Sigmoid colon (tissue), 7 donors: ENCODE data around the gene ZNF138. TPM values are rescaled to one million over a fixed set of nuclear protein-coding genes. Genes with fewer than 3 reads are reported as not detected.

Experiments used
- DNase-seq: peaks from one replicate; pipeline ENCODE4 v3.0.0-alpha.2; 2019
- H3K27ac ChIP-seq, 4 donors: fragments of 200-600 bp; sonication (generic); one replicate each; pipeline ENCODE4 v1.5.1; 2016 to 2019; ENCODE audit warnings: mild to moderate bottlenecking in 1 of 4
- H3K27me3 ChIP-seq, 3 donors: fragments of 200-600 bp; sonication (generic); one replicate each; pipeline ENCODE4 v1.5.1; 2019; ENCODE audit warnings: mild to moderate bottlenecking in 1 of 3
- H3K36me3 ChIP-seq, 4 donors: fragments of 200-600 bp; sonication (generic); one replicate each; pipeline ENCODE4 v1.5.1; 2016 to 2019
- H3K4me1 ChIP-seq, 4 donors: fragments of 200-600 bp; sonication (generic); one replicate each; pipeline ENCODE4 v1.5.1; 2017 to 2019
- H3K4me3 ChIP-seq, 4 donors: fragments of 200-600 bp; sonication (generic); one replicate each; pipeline ENCODE4 v1.5.1; 2017 to 2019; ENCODE audit warnings: mild to moderate bottlenecking in 2 of 4, moderate library complexity in 1 of 4
- H3K9me3 ChIP-seq, 4 donors: fragments of 200-600 bp in 3 of 4; sonication (generic) in 3 of 4; one replicate each; pipeline versions ENCODE4 v1.5.1 to v1.6.1; 2013 to 2019
- EP300 ChIP-seq, 4 donors: sonication (generic); formaldehyde crosslinking; IDR thresholded peaks; one replicate each; pipeline ENCODE4 v1.6.1; 2017; ENCODE audit warnings: antibody characterized with exemption in 4 of 4
- POLR2A ChIP-seq, 2 donors: fragments of 450-650 bp; IDR thresholded peaks; one replicate each; pipeline ENCODE4 v1.6.1; 2016; ENCODE audit warnings: antibody characterized with exemption in 2 of 2, mild to moderate bottlenecking in 2 of 2, moderate library complexity in 2 of 2
- POLR2AphosphoS5 ChIP-seq, 4 donors: sonication (generic); formaldehyde crosslinking; IDR thresholded peaks; one replicate each; pipeline ENCODE4 v1.6.1; 2017; ENCODE audit warnings: antibody characterized with exemption in 4 of 4
- WGBS, 2 donors: extraction: QIAGEN DNeasy Blood & Tissue Kit; methylation state at CpG; one replicate each; pipeline ENCODE4 v1.1.7; 2013; 5-methylcytosine and 5-hydroxymethylcytosine counted together
- intact Hi-C: fragments of 100-400 bp; cut with DNase I; formaldehyde crosslinking; loops from one replicate; pipeline ENCODE4 v1.15.1; 2023
- polyA plus RNA-seq, 3 donors: library from polyadenylated mRNA; stranded (reverse); fragments of 200-250 nt; gene quantifications; one replicate each; pipeline ENCODE4 v1.2.3, GENCODE V29; 2013
- total RNA-seq, 4 donors: library from RNA; depleted of rRNA; stranded (reverse); fragments of >200 nt; gene quantifications; one replicate each; pipeline ENCODE4 v1.1.0, GENCODE V29; 2016
- TF ChIP-seq, protein P1 (sequence below), 4 experiments: fragments of 450-650 bp in 3 of 4; fragments of 200-600 bp in 1 of 4; IDR thresholded peaks; one replicate each; pipeline ENCODE4 v1.5.1; 2016 to 2019; ENCODE audit warnings: antibody characterized with exemption in 4 of 4, mild to moderate bottlenecking in 3 of 4, moderate library complexity in 2 of 4
- donor health status: healthy with polysubstance abuse.
- donor health status: Bipolar disorder and iron deficiency.
- donor health status: healthy.

The ZNF138 gene
- total and polyA plus RNA-seq, 7 donors = 3.9 to 26.0 (median 8.4) TPM

DNA sequence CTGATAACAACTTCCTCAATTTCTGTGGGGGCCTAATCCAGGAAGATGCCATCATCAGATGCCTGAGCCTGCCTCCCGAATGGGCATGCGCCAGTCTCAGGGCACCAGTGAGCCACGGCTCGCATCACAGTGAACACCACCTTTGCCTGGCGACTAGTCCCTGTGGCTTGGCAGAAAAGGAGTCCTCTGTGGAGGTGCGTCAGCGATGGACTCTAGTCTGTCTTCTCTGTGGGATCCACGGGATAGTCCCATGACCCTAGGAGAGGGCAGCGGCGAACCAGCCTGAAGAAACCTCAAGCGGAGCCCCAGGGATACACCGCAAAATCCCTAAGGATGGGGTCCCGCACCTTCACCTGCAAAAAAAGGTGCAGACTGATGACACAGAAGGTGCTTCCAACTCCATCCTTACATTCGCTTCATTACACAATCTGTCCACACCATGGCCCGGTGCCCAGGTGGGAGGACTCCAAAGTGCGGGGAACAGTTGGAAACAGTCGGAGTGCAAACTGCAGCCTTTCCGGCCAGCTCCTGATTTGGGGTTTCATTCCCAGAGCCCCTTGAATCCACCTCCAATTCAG lies 73.7 kb downstream of the ZNF138 start:
- no peak overlapping the region for H3K27ac ChIP-seq
- H3K36me3 ChIP-seq = no peaks in the 10 kb centered on the region
- H3K4me3 ChIP-seq = no peak overlapping the region
- H3K9me3 ChIP-seq = no peaks in the 10 kb centered on the region
- 91 to 93% methylated on average over 18 of the region's 18 CpGs for WGBS, 2 donors
- H3K27me3 ChIP-seq = no peaks in the 10 kb centered on the region
- intact Hi-C loops = no loop called here
- TF ChIP-seq, protein P1, sequence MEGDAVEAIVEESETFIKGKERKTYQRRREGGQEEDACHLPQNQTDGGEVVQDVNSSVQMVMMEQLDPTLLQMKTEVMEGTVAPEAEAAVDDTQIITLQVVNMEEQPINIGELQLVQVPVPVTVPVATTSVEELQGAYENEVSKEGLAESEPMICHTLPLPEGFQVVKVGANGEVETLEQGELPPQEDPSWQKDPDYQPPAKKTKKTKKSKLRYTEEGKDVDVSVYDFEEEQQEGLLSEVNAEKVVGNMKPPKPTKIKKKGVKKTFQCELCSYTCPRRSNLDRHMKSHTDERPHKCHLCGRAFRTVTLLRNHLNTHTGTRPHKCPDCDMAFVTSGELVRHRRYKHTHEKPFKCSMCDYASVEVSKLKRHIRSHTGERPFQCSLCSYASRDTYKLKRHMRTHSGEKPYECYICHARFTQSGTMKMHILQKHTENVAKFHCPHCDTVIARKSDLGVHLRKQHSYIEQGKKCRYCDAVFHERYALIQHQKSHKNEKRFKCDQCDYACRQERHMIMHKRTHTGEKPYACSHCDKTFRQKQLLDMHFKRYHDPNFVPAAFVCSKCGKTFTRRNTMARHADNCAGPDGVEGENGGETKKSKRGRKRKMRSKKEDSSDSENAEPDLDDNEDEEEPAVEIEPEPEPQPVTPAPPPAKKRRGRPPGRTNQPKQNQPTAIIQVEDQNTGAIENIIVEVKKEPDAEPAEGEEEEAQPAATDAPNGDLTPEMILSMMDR (IDR thresholded peaks at IDR 0.05) = no peak
- no peak for TF ChIP-seq POLR2A (IDR thresholded peaks at IDR 0.05)
- TF ChIP-seq EP300 (IDR thresholded peaks at IDR 0.05) = no peak
- no peak for TF ChIP-seq POLR2AphosphoS5 (IDR thresholded peaks at IDR 0.05)
- no peak for DNase-seq
- no peaks in the 10 kb centered on the region for H3K4me1 ChIP-seq

DNA sequence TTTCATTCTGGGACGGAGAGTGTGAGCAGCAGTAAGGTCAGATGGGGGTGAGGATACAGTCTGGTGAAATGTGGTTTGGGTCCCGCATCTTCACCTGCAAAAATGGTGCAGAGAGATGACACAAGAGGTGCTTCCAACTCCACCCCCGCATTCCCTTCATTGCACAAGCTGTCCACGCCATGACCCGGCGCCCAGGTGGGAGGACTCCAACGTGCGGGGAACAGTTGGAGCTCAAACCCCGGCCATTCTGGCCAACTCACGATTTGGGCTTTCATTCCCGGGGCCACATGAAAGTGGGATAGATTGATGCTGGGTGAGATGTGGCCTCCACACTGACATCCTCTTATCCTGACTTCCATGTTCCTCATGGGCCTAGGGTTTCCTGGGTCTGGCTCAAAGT lies 74.3 kb downstream of the ZNF138 start:
- DNase-seq = no peak
- intact Hi-C loops = no loop called here
- WGBS, 2 donors = 91 to 95% methylated on average over 11 of the region's 11 CpGs
- Histone ChIP-seq H3K4me1 (no peaks in the 10 kb centered on the region), H3K9me3 (no peaks in the 10 kb centered on the region), H3K27ac (no peak overlapping the region), H3K4me3 (no peak overlapping the region), H3K27me3 (no peaks in the 10 kb centered on the region), H3K36me3 (no peaks in the 10 kb centered on the region)
- no peak for TF ChIP-seq POLR2A (IDR thresholded peaks at IDR 0.05)
- no peak for TF ChIP-seq EP300 (IDR thresholded peaks at IDR 0.05)
- TF ChIP-seq, protein P1 (IDR thresholded peaks at IDR 0.05) = no peak
- no peak for TF ChIP-seq POLR2AphosphoS5 (IDR thresholded peaks at IDR 0.05)

DNA sequence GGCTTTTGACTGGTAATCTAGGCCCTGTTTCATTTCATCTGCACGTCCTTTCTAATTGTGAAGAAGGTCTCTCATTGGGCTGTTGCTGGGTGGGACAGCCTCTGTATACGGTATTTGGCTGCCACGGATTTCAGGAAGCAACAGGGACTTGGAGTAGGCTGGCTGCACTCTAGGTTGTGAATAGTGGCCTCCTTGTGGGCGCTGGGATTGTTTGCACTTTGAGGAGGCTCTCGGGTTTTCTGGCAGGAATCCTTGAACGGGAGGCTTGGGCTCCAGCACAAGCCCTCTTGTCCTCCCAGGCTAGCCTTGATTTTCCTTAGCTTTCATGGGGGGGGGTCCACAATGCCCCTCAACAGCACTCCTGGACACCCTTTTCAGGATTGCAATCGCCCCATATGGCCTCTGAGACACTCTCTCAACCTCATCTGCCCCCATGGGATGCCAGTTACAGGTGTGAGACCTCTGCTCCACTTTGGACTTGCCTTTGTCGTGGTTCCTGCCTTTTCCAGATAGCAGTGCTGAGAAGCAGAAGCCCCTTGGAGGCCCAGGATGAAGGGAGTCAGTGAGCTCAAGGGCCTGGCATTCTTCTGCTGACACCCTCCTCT lies 75.0 kb downstream of the ZNF138 start:
- no peak for DNase-seq
- Histone ChIP-seq H3K27me3 (no peaks in the 10 kb centered on the region), H3K4me1 (no peaks in the 10 kb centered on the region), H3K27ac (no peak overlapping the region), H3K4me3 (no peak overlapping the region), H3K36me3 (no peaks in the 10 kb centered on the region), H3K9me3 (no peaks in the 10 kb centered on the region)
- TF ChIP-seq, protein P1 (IDR thresholded peaks at IDR 0.05) = no peak
- no peak for TF ChIP-seq EP300 (IDR thresholded peaks at IDR 0.05)
- no peak for TF ChIP-seq POLR2AphosphoS5 (IDR thresholded peaks at IDR 0.05)
- intact Hi-C loops = no loop called here
- WGBS, 2 donors = 70 to 73% methylated on average over 8 of the region's 8 CpGs

DNA sequence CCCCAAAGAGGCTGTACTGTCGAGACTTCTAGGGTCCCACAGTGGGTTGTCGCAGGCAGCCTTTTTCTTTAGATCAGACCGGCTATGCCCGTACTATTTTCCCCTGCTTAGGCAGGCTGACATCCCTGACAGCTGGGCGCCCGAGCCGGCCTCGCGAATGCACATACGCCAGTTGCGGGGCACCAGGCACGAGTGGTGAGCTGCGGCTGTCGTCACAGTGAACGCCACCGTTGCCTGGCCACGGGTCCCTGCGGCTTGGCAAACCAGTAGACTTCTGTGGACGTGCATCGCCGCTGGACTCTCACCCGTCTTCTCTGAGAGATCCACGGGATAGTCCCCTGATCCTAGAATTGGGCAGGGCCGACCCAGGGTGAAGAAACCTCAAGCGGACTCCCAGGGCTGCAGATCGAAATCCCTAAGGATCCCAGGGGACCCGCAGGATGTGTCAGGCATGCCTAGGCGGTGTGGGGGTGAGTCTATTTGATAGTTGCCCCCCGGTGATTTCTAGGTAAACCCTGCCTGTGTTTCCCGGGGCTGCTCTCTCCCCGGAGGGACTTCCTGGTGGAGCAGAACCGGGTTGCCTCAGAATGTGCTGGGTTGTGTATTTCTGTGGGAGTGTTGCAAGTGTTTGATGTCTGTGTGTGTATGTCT lies 75.8 kb downstream of the ZNF138 start:
- WGBS, 2 donors = 95% methylated on average over 32 of the region's 32 CpGs
- intact Hi-C loops = no loop called here
- no peak for DNase-seq
- Histone ChIP-seq H3K27me3 (peaks cover 0 to 5% (median 0%) of the 10 kb centered on the region in 3 donors), H3K36me3 (no peaks in the 10 kb centered on the region), H3K9me3 (no peaks in the 10 kb centered on the region), H3K4me3 (no peak overlapping the region), H3K27ac (no peak overlapping the region), H3K4me1 (no peaks in the 10 kb centered on the region)
- TF ChIP-seq, protein P1 (IDR thresholded peaks at IDR 0.05) = no peak
- no peak for TF ChIP-seq EP300 (IDR thresholded peaks at IDR 0.05)
- TF ChIP-seq POLR2A (IDR thresholded peaks at IDR 0.05) = no peak
- no peak for TF ChIP-seq POLR2AphosphoS5 (IDR thresholded peaks at IDR 0.05)
